HG03064 (cell line): ENCODE data around the gene EDIL3.
"Not testable (repeated sequence)": the region's sequence is repeated elsewhere in the genome, so short reads cannot be mapped to it uniquely, and the experiment has no call there.

ENCODE experiments used
- ATAC-seq: cut with Tn5 transposase; IDR thresholded peaks from one replicate; pipeline ENCODE4 v1.9.1; 2021; ENCODE audit warnings: low read depth; ENCODE audit not compliant: unreplicated experiment

The EDIL3 gene

GRCh38 chr5:84304599-84304998 lies 80.1 kb downstream of the EDIL3 start:
- no peak for ATAC-seq

GRCh38 chr5:84303315-84303714 lies 81.4 kb downstream of the EDIL3 start:
- ATAC-seq: no peak

GRCh38 chr5:84301535-84301934 lies 83.1 kb downstream of the EDIL3 start:
- no peak for ATAC-seq

GRCh38 chr5:84299959-84300358 lies 84.7 kb downstream of the EDIL3 start:
- ATAC-seq: no peak

GRCh38 chr5:84298628-84299027 lies 86.1 kb downstream of the EDIL3 start:
- ATAC-seq: no peak

GRCh38 chr5:84297641-84298040 lies 87.0 kb downstream of the EDIL3 start:
- not testable (repeated sequence) for ATAC-seq

GRCh38 chr5:84292788-84293653 lies 91.7 kb downstream of the EDIL3 start:
- ATAC-seq: no peak

GRCh38 chr5:84292000-84292642 lies 92.6 kb downstream of the EDIL3 start:
- ATAC-seq: no peak

GRCh38 chr5:84290673-84291072 lies 94.0 kb downstream of the EDIL3 start:
- no peak for ATAC-seq

GRCh38 chr5:84290161-84290560 lies 94.5 kb downstream of the EDIL3 start:
- ATAC-seq: no peak

- ATAC-seq: peak; percentile 88
These were observed 96.7 kb downstream of the EDIL3 start for GRCh38 chr5:84287951-84288350.

GRCh38 chr5:84286662-84287061 lies 98.0 kb downstream of the EDIL3 start:
- ATAC-seq: no peak

- no peak for ATAC-seq
These were observed 98.7 kb downstream of the EDIL3 start for GRCh38 chr5:84285641-84286637.

- no peak for ATAC-seq
These were observed 103.3 kb downstream of the EDIL3 start for GRCh38 chr5:84281383-84281782.

- ATAC-seq: no peak
These were observed 105.4 kb downstream of the EDIL3 start for GRCh38 chr5:84279234-84279633.

GRCh38 chr5:84275609-84276008 lies 109.1 kb downstream of the EDIL3 start:
- no peak for ATAC-seq

- ATAC-seq: no peak
These were observed 109.9 kb downstream of the EDIL3 start for GRCh38 chr5:84274585-84275468.

GRCh38 chr5:84273517-84273883 lies 111.2 kb downstream of the EDIL3 start:
- ATAC-seq: no peak

GRCh38 chr5:84272771-84273516 lies 111.7 kb downstream of the EDIL3 start:
- ATAC-seq: no peak
